ENCODE results near the gene PAEP.
"Not testable (repeated sequence)": the region's sequence is repeated elsewhere in the genome, so short reads cannot be mapped to it uniquely, and the experiment has no call there.

PAEP gene

DNA sequence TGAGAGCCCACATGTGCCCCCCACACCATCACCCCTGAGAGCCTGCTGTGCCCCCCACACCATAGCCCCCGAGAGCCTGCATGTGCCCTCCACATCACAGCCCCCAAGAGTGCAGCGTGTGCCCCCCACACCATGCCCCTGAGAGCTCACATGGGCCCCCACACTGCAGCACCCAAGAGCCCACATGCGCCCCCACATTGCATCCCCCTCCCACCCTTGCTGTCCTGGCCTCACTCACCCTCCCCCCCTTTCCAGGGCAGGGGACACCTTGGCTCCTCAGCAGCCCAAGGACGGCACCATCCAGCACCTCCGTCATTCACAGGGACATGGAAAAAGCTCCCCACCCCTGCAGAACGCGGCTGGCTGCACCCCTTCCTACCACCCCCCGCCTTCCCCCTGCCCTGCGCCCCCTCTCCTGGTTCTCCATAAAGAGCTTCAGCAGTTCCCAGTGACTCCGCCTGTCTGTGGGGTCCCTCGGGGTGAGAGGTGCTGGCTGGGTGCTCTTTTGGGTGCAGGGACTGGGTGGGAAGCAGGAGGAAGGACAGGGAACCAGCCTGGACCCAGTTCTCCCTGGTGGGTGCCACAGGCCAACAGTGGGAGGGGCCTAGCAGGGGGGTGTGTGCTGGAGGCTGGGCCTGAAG is 35.3 kb upstream of the PAEP start:
- no peak for DNase-seq

- no peak for DNase-seq
These were observed 34.6 kb upstream of the PAEP start for GRCh38 chr9:135526730-135527571.

GRCh38 chr9:135528842-135529435 is 32.6 kb upstream of the PAEP start:
- DNase-seq: not testable (repeated sequence)

DNA sequence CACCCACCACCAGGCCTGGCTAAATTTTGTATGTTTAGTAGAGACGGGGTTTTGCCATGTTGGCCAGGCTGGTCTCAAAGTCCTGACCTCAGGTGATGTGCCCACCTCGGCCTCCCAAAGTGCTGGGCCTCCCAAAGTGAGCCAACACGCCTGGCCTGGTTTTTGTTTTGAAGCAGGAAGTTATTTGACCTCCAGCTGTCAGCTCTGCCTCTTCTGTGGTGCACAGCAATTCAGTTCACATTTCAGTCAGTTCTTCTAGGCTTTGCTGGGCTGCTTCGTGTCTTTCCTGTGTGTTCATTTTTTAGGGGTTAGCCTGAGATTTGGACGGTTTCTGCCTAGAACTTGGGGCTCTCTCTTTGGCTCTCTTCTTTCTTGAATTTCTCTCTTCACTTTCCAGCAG is 31.4 kb upstream of the PAEP start:
- DNase-seq: no peak

- no peak for DNase-seq
These were observed 30.5 kb upstream of the PAEP start for GRCh38 chr9:135531096-135531495.

DNA sequence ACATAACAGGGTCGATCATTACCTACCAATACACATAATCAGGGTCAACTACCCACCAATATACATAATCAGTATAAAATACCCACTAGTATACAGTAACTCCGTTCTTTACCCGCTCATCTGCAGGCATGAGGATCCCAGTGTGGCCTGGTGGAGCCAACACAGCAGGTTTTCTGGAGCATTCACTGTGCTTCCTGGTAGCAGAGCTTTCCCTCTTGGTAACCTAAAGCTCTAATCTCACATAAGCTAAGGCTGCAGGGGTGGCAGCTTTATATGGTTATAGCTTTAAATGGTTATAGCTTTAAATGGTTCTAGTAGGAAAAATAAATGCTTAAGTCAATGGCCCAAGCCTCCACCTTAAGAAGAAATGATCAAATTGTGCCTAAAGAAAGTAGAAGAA is 28.4 kb upstream of the PAEP start:
- no peak for DNase-seq

GRCh38 chr9:135533674-135534073 is 27.9 kb upstream of the PAEP start:
- DNase-seq: no peak

GRCh38 chr9:135534192-135534711 is 27.3 kb upstream of the PAEP start:
- DNase-seq: not testable (repeated sequence)

DNA sequence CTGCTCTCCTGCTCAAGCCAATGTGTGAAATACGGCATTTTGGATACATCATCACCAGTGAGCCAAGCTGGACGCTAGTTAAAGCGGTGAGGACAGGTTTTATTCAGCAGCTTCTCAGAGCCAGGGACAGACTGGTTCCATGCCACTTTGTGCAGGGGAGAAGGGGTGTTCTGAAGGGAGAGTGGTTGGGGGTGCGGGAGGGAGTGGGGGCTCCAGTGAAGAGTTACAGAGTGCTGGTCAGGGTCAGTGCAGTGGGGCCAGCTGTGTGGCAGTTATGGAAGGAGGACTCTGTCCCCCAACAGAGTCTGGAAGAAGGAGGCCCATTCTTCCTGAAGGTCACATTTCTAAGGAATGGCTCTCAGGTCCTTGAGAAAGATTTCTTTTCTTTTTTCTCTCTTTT is 26.7 kb upstream of the PAEP start:
- not testable (repeated sequence) for DNase-seq

DNA sequence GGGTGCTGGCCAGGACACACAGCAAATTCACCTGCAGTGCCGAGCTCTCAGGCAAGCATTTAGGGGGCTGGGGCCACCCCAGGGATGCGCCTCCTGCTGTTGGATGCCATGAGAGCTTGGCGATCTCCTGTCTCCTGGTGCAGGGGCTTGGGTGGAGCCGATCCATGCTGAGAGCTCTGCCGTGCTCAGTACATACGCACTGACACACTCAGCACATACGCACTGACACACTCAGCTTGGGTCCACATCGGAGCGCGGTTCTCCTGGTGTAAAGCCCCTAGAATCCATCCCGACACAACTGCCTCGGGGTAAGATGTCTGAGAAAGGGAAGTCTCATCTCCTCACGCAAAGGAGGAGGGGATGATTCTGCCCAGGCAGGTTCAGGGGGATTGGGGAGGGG is 25.9 kb upstream of the PAEP start:
- DNase-seq: not testable (repeated sequence)

GRCh38 chr9:135536216-135536615 is 25.3 kb upstream of the PAEP start:
- no peak for DNase-seq

DNA sequence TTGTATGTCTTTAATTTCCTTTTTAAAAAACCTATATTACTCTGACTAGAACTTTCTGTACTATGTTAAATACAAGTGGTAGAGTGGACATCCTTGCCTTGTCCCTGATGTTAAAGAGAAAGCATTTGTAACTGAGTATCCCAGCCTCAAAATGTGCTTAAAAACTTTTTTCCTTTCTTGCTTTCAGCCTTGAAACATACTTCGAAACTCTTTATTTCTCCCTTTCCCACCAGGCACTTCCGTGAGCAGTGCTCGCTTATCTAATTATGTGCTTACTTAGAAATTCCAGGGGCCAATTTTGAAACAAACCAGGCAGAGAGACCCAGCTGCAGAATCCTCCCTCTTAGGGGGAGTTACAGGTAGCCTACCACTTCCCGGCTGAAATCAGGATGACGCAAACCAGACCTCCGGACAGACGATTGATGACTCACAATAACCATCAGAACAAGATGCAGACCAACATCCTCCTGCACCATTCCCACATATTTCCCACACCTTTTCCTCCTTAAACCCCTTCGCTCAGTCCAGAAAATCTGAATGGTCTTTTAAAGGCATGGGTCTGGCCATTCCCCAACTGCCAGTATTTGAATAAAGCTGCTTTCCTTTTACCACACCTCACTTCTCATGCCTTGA is 18.2 kb upstream of the PAEP start:
- not testable (repeated sequence) for DNase-seq

DNA sequence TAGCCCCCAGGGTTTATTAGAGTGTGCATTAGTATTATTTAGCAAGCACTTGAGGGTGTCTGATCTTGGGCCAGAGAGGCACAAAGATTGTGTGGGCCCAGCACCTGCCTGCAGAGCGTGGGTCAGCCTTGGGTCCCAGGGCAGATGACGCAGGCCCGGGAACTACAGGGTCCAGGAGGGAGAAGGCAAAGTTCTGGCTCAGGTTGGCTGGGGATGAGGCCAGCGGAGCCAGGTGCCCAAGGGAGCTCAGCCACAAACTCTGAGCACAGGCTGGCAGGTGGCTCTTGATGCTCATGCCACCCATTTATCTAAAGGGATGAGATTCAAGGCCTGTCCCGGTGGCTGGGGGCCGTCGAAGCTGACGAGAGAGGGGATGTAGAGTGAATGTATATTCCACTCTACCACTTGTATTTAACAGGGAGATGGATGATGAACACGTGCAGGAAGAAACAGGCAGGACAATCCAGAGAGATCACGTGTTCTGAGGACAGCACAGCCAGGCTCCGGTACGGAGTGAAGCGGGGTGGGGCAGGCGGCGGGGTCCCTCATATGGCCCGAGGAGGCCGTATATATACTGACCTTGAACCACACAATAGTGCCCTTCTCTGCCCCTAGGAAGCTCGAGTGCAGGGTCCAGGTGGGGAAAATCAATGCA is 16.4 kb upstream of the PAEP start:
- no peak for DNase-seq

DNA sequence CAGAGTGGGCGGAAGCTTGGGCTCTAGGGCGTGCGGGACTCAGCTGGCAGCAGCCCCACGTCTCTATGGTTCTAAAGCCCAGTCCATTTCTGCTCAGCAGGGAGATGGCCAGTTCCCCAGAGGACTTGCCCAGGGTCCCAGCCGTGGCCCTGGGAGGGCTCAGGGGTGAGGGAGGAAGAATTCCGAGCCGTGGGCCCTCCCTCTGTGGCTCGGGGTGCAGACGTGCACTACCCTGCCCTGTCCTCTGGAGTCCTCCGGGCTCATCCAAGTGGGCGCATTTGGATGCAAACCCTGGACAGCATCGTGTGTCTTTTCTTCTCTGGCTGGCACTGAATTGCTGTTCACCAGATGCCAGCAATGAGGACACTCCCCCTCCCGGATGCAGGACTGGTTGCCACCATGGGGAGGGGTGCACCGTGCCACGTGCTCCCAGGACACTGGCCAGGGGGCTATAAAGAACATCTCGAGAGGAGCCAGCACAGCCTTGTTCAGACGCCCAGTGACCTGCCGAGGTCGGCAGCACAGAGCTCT is 15.8 kb upstream of the PAEP start, which contains the start of gene OBP2A:
OBP2A (plus strand) TSS at position 481 of the 531 bp plus-strand sequence. CDS start 55 bp downstream, outside the sequence.
- not testable (repeated sequence) for DNase-seq

- DNase-seq: not testable (repeated sequence)
These were observed 14.6 kb upstream of the PAEP start for GRCh38 chr9:135546792-135547617.

GRCh38 chr9:135547756-135548736 is 13.5 kb upstream of the PAEP start:
- no peak for DNase-seq

DNA sequence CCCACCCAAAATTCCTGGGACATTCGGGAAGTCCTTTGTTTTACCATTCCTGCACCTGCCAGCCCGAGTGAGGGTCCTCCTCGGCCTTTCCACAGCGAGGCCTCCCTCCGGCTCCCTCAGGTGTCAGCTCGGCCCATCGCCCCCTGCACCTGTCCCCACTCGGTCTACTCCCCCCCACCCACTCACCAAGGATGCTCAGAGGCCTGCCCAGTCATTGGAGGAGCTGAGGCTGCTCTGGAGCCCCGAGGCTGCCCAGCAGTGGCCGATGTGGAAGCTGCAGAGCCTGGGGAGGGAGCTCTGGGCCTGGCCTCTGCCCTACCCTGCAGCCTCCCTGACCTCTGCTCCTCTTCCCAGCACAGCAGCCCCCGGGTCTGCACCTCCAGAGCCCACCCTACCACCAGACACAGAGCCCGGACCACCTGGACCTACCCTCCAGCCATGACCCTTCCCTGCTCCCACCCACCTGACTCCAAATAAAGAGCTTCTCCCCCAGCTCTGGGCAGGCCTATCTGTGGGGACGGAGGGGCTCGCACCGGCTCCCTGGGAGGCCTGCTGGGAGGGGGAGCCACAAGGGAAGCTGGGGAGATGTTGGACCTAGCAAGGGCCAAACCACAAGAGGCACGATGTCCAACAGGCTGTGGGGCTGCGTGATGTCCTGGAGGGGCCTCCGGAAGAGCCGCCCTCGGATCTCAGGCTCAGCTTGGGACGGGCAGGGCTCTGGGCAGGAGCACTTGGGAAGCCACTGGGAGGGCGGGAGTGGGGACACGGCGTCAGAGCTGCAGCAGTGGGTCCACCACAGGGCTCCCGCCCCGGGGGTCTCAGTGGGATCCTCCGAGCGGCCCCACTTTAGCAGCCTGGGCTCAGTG is 11.8 kb upstream of the PAEP start:
- not testable (repeated sequence) for DNase-seq

DNA sequence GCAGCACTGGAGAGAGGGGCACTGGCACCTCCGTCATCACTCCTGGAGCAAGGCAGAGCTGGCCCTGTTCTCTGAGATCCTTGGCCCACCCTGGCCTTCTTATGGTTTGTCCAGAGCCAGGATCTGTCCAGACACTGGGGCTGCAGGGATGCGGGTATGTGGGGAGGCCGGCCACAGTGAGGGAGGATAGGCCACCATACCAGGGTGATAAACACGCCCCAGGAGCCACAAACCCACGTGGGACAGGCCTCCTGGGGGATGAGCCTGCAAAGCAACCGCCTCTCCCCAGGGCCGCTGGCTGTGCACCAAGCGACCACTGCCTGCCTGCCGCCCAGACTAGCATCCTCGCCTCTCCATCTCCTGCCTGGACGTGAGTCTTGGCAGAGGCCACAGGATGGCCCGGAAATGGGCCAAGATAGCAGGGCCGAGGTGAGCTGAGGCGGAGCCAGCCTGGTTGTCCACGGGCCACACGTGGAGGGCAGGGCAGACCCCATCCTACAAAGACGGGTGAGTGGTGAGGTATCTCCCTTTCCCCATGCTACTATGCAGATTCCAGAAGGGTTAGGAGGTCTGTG is 11.1 kb upstream of the PAEP start:
- DNase-seq: no peak

GRCh38 chr9:135551031-135551430 is 10.5 kb upstream of the PAEP start:
- no peak for DNase-seq
